Ovary (tissue), 9 donors: ENCODE measurements around the gene SCAPER. TPM values are rescaled to one million over a fixed set of nuclear protein-coding genes. Genes with fewer than 3 reads are reported as not detected.
"Not testable (repeated sequence)": the region's sequence is repeated elsewhere in the genome, so short reads cannot be mapped to it uniquely, and the experiment has no call there.

Experiments used
- DNase-seq, 5 donors: peaks; one replicate each; pipeline ENCODE4 v3.0.0-alpha.2; 2019 to 2020
- H3K27ac ChIP-seq, 2 donors: fragments of 200-600 bp; one replicate each; pipeline versions ENCODE4 v1.5.1 to v1.8.0; 2019 to 2022
- H3K27me3 ChIP-seq: fragments of 200-600 bp; one replicate; pipeline ENCODE4 v1.8.0; 2022
- H3K36me3 ChIP-seq: fragments of 200-600 bp; sonication (generic); one replicate; pipeline ENCODE4 v1.5.1; 2019
- H3K4me1 ChIP-seq: one replicate; pipeline ENCODE4 v1.8.1; 2013; ENCODE audit warnings: mild to moderate bottlenecking, moderate library complexity; ENCODE audit not compliant: insufficient read depth
- H3K4me3 ChIP-seq: fragments of 200-600 bp; sonication (generic); one replicate; pipeline ENCODE4 v1.5.1; 2017
- H3K9me3 ChIP-seq, 2 donors: fragments of 200-600 bp in 1 of 2; sonication (generic) in 1 of 2; one replicate each; pipeline versions ENCODE4 v1.5.1 to v1.8.1; 2013 to 2019; ENCODE audit warnings: mild to moderate bottlenecking in 1 of 2, moderate library complexity in 1 of 2
- CTCF ChIP-seq, 3 donors: fragments of 450-650 bp in 2 of 3; fragments of 200-600 bp in 1 of 3; IDR thresholded peaks; one replicate each; pipeline versions ENCODE4 v1.5.1 to v1.8.0; 2016 to 2022; ENCODE audit warnings: antibody characterized with exemption in 3 of 3, mild to moderate bottlenecking in 1 of 3
- EP300 ChIP-seq: sonication (generic); formaldehyde crosslinking; IDR thresholded peaks from one replicate; pipeline ENCODE4 v1.6.1; 2017; ENCODE audit warnings: antibody characterized with exemption
- POLR2A ChIP-seq: fragments of 450-650 bp; IDR thresholded peaks from one replicate; pipeline ENCODE4 v1.6.1; 2017; ENCODE audit warnings: antibody characterized with exemption, mild to moderate bottlenecking, moderate library complexity
- WGBS, 3 donors: extraction: QIAGEN DNeasy Blood & Tissue Kit in 1 of 3; methylation state at CpG; one replicate each; pipeline versions ENCODE4 v1.1.5 to v1.1.7; 2013 to 2017; 5-methylcytosine and 5-hydroxymethylcytosine counted together
- intact Hi-C, 4 donors: fragments of 100-400 bp; cut with DNase I; formaldehyde crosslinking; loops; one replicate each; pipeline versions ENCODE4 v1.11.0 to v1.15.1; 2022 to 2023
- polyA plus RNA-seq, 2 donors: library from polyadenylated mRNA; stranded (reverse); fragments of 200-250 nt in 1 of 2; fragments of 350-450 nt in 1 of 2; fragmentation: Illumina TruSeq in 1 of 2; extraction: RNeasy Lipid Tissue Mini Kit (QIAGEN cat#74804) in 1 of 2; gene quantifications; one replicate each; pipeline ENCODE4 v1.2.3, GENCODE V29; 2013 to 2014
- total RNA-seq, 7 donors: library from RNA; depleted of rRNA in 2 of 7; stranded (reverse); fragments of >200 nt in 2 of 7; fragmentation: NEBNext Ultra II Directional in 3 of 7; extraction: Animal tissue kit (Norgen Biotek cat#: 25700) in 3 of 7; gene quantifications; one replicate each; pipeline versions ENCODE4 v1.1.0 to v1.2.4, GENCODE V29; 2016 to 2023
- donor health status: DM: no; HTN: no; CAD: no; lungs with moderate emphysema.
- donor health status: DM: no; HTN: no; CAD: no.
- donor health status: Bipolar disorder and iron deficiency.
- donor health status: DM: yes; HTN: yes; CAD: no.
- donor health status: DM: no; HTN: no; CAD: no.
- donor health status: DM: yes; HTN: yes; CAD: no.

The SCAPER gene
- total and polyA plus RNA-seq, 9 donors = 13.7 to 45.8 (median 27.9) TPM

- H3K4me1 ChIP-seq = no peaks in the 10 kb centered on the region
- DNase-seq = no peak
- no peaks in the 10 kb centered on the region for H3K27me3 ChIP-seq
- H3K27ac ChIP-seq = no peak overlapping the region
- intact Hi-C loops = no loop called here
- H3K4me3 ChIP-seq = no peak overlapping the region
- TF ChIP-seq EP300 = no peak
- TF ChIP-seq POLR2A = no peak
- TF ChIP-seq CTCF (IDR thresholded peaks at IDR 0.05) = no peak
- H3K9me3 ChIP-seq = no peaks in the 10 kb centered on the region
- H3K36me3 ChIP-seq = no peaks in the 10 kb centered on the region
Observed at GRCh38 chr15:76696840-76697239, 208.3 kb downstream of the SCAPER start.

DNA sequence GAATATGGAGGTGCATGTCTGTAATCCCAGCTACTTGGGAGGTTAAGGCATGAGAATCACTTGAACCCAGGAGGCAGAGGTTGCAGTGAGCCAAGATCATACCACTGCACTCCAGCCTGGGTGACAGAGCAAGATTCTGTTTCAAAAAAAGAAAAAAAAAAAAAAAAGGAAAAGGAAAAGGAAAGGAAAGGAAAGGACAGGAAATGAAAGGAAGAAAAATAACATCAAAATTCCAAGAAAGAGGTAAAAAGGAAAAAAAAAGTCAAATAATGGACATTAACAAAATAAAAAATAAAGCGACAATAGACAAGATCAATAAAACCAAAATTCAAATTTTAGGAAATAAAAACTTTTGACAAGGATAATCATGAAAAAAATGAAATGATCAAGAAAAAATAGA is 212.6 kb downstream of the SCAPER start:
- H3K4me3 ChIP-seq, H3K27me3 ChIP-seq, DNase-seq, intact Hi-C loops, H3K9me3 ChIP-seq, H3K27ac ChIP-seq, H3K36me3 ChIP-seq, H3K4me1 ChIP-seq: not testable (repeated sequence)
- WGBS, 3 donors = 99 to 100% (median 100%) methylated on average over 1 of the region's 1 CpG

GRCh38 chr15:76687592-76687991 is 217.5 kb downstream of the SCAPER start:
- intact Hi-C loops, H3K27me3 ChIP-seq, H3K4me1 ChIP-seq, H3K27ac ChIP-seq, H3K4me3 ChIP-seq, H3K9me3 ChIP-seq, H3K36me3 ChIP-seq, DNase-seq: not testable (repeated sequence)
- WGBS, 3 donors = 95 to 98% (median 97%) methylated on average over 4 of the region's 4 CpGs

DNA sequence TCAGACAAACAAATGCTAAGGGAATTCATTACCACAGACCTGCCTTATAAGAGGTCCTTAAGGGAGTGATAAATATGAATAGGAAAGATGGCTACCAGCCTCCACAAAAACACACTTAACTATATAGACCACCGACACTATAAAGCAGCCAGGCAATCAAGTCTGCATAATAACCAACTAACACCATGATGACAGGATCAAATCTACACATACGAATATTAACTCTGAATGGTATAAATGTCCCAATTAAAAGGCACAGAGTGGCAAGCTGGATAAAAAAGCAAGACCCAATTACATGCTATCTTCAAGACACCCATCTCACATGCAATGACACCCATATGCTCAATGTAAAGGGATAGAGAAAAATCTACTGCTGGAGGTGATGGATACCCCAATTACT is 221.1 kb downstream of the SCAPER start:
- WGBS, 3 donors = 96 to 100% (median 97%) methylated on average over 2 of the region's 2 CpGs
- no peaks in the 10 kb centered on the region for H3K36me3 ChIP-seq
- H3K4me1 ChIP-seq = no peaks in the 10 kb centered on the region
- DNase-seq = no peak
- TF ChIP-seq POLR2A (no peak), CTCF (IDR thresholded peaks at IDR 0.05) (no peak), EP300 (no peak)
- intact Hi-C loops = no loop called here
- no peak overlapping the region for H3K4me3 ChIP-seq
- H3K27me3 ChIP-seq = no peaks in the 10 kb centered on the region
- H3K27ac ChIP-seq = no peak overlapping the region
- no peaks in the 10 kb centered on the region for H3K9me3 ChIP-seq

DNA sequence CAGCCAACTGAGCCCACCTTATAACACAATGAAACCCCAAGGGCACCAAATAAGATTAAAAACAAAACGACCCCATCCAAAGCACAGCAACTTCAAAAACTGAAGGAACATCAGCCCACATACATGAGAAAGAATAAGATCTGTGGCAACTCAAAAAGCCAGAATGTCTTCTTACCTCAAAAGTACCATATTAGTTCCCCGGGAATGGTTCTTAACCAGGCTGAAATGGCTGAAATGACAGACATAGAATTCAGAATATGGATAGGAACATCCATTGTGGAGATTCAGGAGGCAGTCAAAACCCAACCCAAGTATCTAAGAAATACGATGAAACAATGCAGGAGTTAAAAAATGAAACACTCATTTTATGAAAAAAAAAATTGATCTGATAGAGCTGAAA is 222.3 kb downstream of the SCAPER start:
- H3K4me1 ChIP-seq = no peaks in the 10 kb centered on the region
- DNase-seq = no peak
- no peaks in the 10 kb centered on the region for H3K9me3 ChIP-seq
- H3K27me3 ChIP-seq = no peaks in the 10 kb centered on the region
- intact Hi-C loops = no loop called here
- TF ChIP-seq EP300 (no peak), POLR2A (no peak), CTCF (IDR thresholded peaks at IDR 0.05) (no peak)
- H3K36me3 ChIP-seq = no peaks in the 10 kb centered on the region
- H3K4me3 ChIP-seq = no peak overlapping the region
- no peak overlapping the region for H3K27ac ChIP-seq
- 96 to 97% (median 97%) methylated on average over 3 of the region's 3 CpGs for WGBS, 3 donors

GRCh38 chr15:76682259-76682658 is 222.9 kb downstream of the SCAPER start:
- TF ChIP-seq POLR2A = no peak
- no peak for TF ChIP-seq EP300
- no peak overlapping the region for H3K4me3 ChIP-seq
- DNase-seq = no peak

More at GRCh38 chr15:76682259-76682658, 222.9 kb downstream of the SCAPER start:
- H3K36me3 ChIP-seq = no peaks in the 10 kb centered on the region
- no peaks in the 10 kb centered on the region for H3K27me3 ChIP-seq
- no peaks in the 10 kb centered on the region for H3K4me1 ChIP-seq
- intact Hi-C loops = no loop called here
- WGBS, 3 donors = 90 to 98% (median 96%) methylated on average over 7 of the region's 7 CpGs
- H3K27ac ChIP-seq = no peak overlapping the region
- H3K9me3 ChIP-seq = no peaks in the 10 kb centered on the region
